Loucy (cell line): ENCODE results near the gene MXD4.
"Not testable (repeated sequence)": the region's sequence is repeated elsewhere in the genome, so short reads cannot be mapped to it uniquely, and the experiment has no call there.

Experiments
- H2AFZ ChIP-seq: fragments of 200-600 bp; sonication (generic); 2 replicates; pipeline ENCODE4 v1.6.0; 2016; ENCODE audit warnings: antibody characterized with exemption, mild to moderate bottlenecking, low read length, moderate library complexity
- H3F3A ChIP-seq: fragments of 200-600 bp; 2 replicates; pipeline ENCODE4 v1.6.0; 2016; ENCODE audit warnings: antibody characterized with exemption, low read depth, mild to moderate bottlenecking
- H3K27me3 ChIP-seq: fragments of 200-600 bp; sonication (generic); 2 replicates; pipeline ENCODE4 v1.6.1; 2014; ENCODE audit warnings: low read length, mild to moderate bottlenecking; ENCODE audit not compliant: insufficient read depth, poor library complexity, severe bottlenecking
- H3K36me3 ChIP-seq: fragments of 200-600 bp; sonication (generic); 2 replicates; pipeline ENCODE4 v1.6.1; 2016; ENCODE audit warnings: low read length; ENCODE audit not compliant: insufficient read depth
- H3K4me1 ChIP-seq: fragments of 200-600 bp; sonication (generic); 2 replicates; pipeline ENCODE4 v1.5.1; 2014; ENCODE audit warnings: low read length, mild to moderate bottlenecking; ENCODE audit not compliant: insufficient read depth, poor library complexity, severe bottlenecking
- H3K4me2 ChIP-seq: fragments of 200-600 bp; sonication (generic); 2 replicates; pipeline ENCODE4 v1.6.0; 2014; ENCODE audit warnings: antibody characterized with exemption, low read length, low read depth, mild to moderate bottlenecking; ENCODE audit not compliant: poor library complexity, severe bottlenecking
- H3K4me3 ChIP-seq: fragments of 200-600 bp; sonication (generic); 2 replicates; pipeline ENCODE4 v1.5.1; 2014; ENCODE audit warnings: low read length, mild to moderate bottlenecking, mixed read lengths; ENCODE audit not compliant: poor library complexity, severe bottlenecking
- H3K79me2 ChIP-seq: fragments of 200-600 bp; sonication (generic); 2 replicates; pipeline ENCODE4 v1.6.1; 2014; ENCODE audit warnings: low read length; ENCODE audit not compliant: insufficient read depth
- H3K9ac ChIP-seq: fragments of 200-600 bp; sonication (generic); 2 replicates; pipeline ENCODE4 v1.6.0; 2014; ENCODE audit warnings: mild to moderate bottlenecking, low read depth, low read length, moderate library complexity; ENCODE audit not compliant: poor library complexity, severe bottlenecking
- H3K9me2 ChIP-seq: fragments of 200-600 bp; sonication (generic); replicated peaks from 2 replicates; pipeline ENCODE4 v1.6.1; 2016; ENCODE audit warnings: low read depth, low read length, mixed read lengths
- H3K9me3 ChIP-seq: fragments of 200-600 bp; sonication (generic); 2 replicates; pipeline ENCODE4 v1.6.1; 2014; ENCODE audit warnings: mild to moderate bottlenecking, antibody characterized with exemption, low read length, low read depth; ENCODE audit not compliant: insufficient read depth
- H4K20me1 ChIP-seq: fragments of 200-600 bp; sonication (generic); 2 replicates; pipeline ENCODE4 v1.6.0; 2014; ENCODE audit warnings: antibody characterized with exemption, low read length, mild to moderate bottlenecking; ENCODE audit not compliant: insufficient read depth, poor library complexity, severe bottlenecking
- EZH2phosphoT487 ChIP-seq: fragments of 200-600 bp; IDR thresholded peaks from 2 replicates; pipeline ENCODE4 v1.6.1; 2018; ENCODE audit warnings: antibody characterized with exemption, mild to moderate bottlenecking, moderate library complexity, borderline replicate concordance
- TF ChIP-seq, protein P1 (sequence below): fragments of 200-600 bp; sonication (generic); conservative IDR thresholded peaks from 2 replicates; pipeline ENCODE4 v1.5.1; 2014; ENCODE audit warnings: mild to moderate bottlenecking, antibody characterized with exemption, low read length

MXD4 gene

GRCh38 chr4:2217726-2218125, 44.2 kb downstream of the MXD4 start:
- no peaks in the 10 kb centered on the region for H3K9me3 ChIP-seq
- H3F3A ChIP-seq: no peaks in the 10 kb centered on the region
- H3K4me2 ChIP-seq: no peak overlapping the region
- no peaks in the 10 kb centered on the region for H3K4me1 ChIP-seq
- H3K4me3 ChIP-seq: no peak overlapping the region
- H4K20me1 ChIP-seq: no peaks in the 10 kb centered on the region
- H3K9ac ChIP-seq: no peak overlapping the region
- TF ChIP-seq EZH2phosphoT487: no peak
- TF ChIP-seq, protein P1, sequence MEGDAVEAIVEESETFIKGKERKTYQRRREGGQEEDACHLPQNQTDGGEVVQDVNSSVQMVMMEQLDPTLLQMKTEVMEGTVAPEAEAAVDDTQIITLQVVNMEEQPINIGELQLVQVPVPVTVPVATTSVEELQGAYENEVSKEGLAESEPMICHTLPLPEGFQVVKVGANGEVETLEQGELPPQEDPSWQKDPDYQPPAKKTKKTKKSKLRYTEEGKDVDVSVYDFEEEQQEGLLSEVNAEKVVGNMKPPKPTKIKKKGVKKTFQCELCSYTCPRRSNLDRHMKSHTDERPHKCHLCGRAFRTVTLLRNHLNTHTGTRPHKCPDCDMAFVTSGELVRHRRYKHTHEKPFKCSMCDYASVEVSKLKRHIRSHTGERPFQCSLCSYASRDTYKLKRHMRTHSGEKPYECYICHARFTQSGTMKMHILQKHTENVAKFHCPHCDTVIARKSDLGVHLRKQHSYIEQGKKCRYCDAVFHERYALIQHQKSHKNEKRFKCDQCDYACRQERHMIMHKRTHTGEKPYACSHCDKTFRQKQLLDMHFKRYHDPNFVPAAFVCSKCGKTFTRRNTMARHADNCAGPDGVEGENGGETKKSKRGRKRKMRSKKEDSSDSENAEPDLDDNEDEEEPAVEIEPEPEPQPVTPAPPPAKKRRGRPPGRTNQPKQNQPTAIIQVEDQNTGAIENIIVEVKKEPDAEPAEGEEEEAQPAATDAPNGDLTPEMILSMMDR: no peak
- H3K27me3 ChIP-seq: no peaks in the 10 kb centered on the region
- H3K9me2 ChIP-seq: no peaks in the 10 kb centered on the region
- no peaks in the 10 kb centered on the region for H3K36me3 ChIP-seq
- no peaks in the 10 kb centered on the region for H3K79me2 ChIP-seq
- H2AFZ ChIP-seq: no peak overlapping the region

DNA sequence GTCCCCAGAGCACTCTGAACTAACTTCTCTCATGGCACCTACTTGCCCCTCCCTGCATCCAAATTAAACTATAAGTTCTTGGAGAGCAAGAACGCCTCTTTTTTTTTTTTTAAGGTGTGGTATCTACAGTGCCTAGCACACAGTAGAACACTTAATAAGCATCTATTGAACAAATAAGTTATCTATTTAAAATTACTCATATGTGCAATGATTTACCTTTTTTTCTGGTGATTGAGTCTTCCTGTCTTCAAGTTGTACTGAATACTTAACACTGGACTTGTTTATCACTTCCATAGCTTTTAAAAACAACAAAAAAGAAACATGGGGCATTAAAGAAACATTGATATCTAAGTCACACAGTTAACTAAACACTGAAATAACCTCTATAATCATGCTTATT, 49.1 kb downstream of the MXD4 start:
- no peaks in the 10 kb centered on the region for H4K20me1 ChIP-seq

GRCh38 chr4:2202789-2203188, 59.1 kb downstream of the MXD4 start:
- H3K4me1 ChIP-seq, H3K9me2 ChIP-seq, H3K36me3 ChIP-seq, H4K20me1 ChIP-seq, H3K79me2 ChIP-seq, H3K9ac ChIP-seq, H3K4me3 ChIP-seq, H3F3A ChIP-seq, H2AFZ ChIP-seq, H3K27me3 ChIP-seq, H3K4me2 ChIP-seq, H3K9me3 ChIP-seq: not testable (repeated sequence)

More for the DNA sequence above, 49.1 kb downstream of the MXD4 start:
- Histone ChIP-seq H3K36me3 (no peaks in the 10 kb centered on the region), H2AFZ (no peak overlapping the region), H3K9me3 (no peaks in the 10 kb centered on the region), H3K4me1 (no peaks in the 10 kb centered on the region), H3F3A (no peaks in the 10 kb centered on the region), H3K27me3 (no peaks in the 10 kb centered on the region), H3K4me3 (no peak overlapping the region), H3K79me2 (no peaks in the 10 kb centered on the region), H3K9me2 (no peaks in the 10 kb centered on the region), H3K9ac (no peak overlapping the region), H3K4me2 (no peak overlapping the region)
- no peak for TF ChIP-seq EZH2phosphoT487
- TF ChIP-seq, protein P1: no peak
